ENCODE data around the gene TMEM125.

- TF ChIP-seq EP300 (IDR thresholded peaks at IDR 0.05): no peak
- no peak for TF ChIP-seq POLR2A (IDR thresholded peaks at IDR 0.05)
Observed at GRCh38 chr1:43315481-43315880, 45.7 kb downstream of the TMEM125 start.
